Measurements from ENCODE around the gene MBD3L3.

The MBD3L3 gene

DNA sequence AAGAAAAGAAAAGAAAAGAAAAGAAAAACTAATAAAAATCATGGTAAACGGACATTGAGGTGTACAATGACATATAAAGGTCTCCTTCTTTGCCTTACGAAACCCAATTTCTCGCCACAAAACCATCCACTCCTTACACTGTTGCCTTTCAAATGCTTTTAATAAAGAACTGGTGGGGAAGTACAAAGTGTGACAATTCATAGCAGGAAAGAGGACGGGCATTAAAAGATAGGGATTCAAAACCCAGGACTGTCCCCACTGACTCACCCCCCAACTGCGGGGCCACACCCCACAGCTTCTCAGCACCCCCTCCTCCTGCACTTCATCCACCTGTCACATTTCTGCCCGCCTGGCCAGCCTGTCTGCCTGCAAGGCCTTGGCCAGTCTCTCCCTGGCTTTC is 39.6 kb downstream of the MBD3L3 start:
- no peak for TF ChIP-seq POU2F2 (IDR thresholded peaks at IDR 0.05; ENCODE audit: low read depth, low read length)
- TF ChIP-seq TAF1 (IDR thresholded peaks at IDR 0.05; ENCODE audit: low read depth, low read length) = no peak
- no peak for TF ChIP-seq SPI1 (IDR thresholded peaks at IDR 0.05; ENCODE audit: low read depth, low read length)
- TF ChIP-seq PAX5 (IDR thresholded peaks at IDR 0.05; ENCODE audit: insufficient read depth, low read length, severe bottlenecking) = no peak
- TF ChIP-seq POLR2A (IDR thresholded peaks at IDR 0.05; ENCODE audit: low read depth, low read length) = no peak
- no peak for TF ChIP-seq POLR2AphosphoS5 (IDR thresholded peaks at IDR 0.05; ENCODE audit: low read depth, low read length)
- no peak for DNase-seq (ENCODE audit: insufficient read length, low spot score)
- FAIRE-seq = no peak

DNA sequence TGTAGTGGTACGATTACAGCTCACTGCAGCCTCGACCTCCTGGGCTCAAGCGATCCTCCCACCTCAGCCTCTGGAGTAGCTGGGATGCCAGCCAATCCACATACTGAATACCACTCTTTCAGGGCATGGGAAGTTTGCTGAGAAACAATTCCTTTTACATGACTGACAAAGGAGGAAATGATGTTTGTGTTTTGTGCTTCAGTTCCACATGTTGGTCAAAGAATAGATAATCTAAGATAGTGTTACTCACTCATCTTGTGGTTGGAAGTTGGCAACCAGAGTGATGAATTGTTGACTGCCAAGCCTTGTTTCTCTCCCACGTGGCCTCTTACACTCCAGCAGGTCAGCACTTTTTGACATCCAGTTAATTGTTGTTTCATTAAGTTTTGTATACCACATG is 44.8 kb downstream of the MBD3L3 start:
- DNase-seq (ENCODE audit: insufficient read length, low spot score) (no peak), FAIRE-seq (no peak)
- TF ChIP-seq SPI1 (IDR thresholded peaks at IDR 0.05; ENCODE audit: low read depth, low read length) (peak; percentile 7; the same call in 1 of the 2 replicates), POLR2A (IDR thresholded peaks at IDR 0.05; ENCODE audit: low read depth, low read length) (no peak)

DNA sequence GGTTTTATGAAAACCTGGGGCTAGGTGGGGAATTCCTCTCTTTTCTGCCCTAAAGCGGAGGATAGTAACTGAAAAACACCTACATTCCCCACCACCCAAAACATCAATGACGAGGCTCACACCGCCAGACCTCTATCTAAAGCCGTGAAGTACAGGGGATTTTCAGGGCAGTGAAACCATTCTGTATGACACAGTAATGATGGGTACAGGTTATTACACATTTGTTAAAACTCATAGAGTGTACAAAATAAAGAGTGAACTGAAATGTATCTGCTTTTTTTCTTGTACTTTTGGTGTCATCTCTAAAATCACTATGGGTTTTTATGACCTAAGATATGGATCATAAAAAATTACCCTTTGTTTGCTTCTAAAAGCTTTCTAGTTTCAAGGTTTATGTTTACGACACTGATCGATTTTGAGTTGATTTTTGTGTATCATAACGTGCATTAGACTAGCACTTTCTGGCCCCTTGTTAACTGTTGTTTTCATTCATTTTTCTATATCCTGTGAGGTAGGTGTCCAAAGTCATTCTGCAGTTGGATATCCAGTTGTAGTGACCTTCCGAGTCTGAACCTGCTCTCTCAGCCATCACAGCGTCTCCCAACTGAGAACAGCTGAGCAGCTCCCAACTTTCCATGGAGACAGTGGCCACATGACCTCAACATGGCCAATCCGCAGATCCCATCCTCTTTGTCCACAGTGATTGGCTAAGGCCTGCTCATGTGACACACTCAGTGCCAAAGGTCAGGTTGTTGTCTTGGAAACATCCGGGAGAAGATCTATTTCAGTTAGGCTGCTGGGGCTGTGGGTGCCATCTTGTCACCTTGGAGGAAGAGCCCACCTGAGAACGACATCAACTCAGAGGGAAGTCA is 47.5 kb downstream of the MBD3L3 start:
- FAIRE-seq (no peak), DNase-seq (ENCODE audit: insufficient read length, low spot score) (no peak)
- no peak for TF ChIP-seq SPI1 (IDR thresholded peaks at IDR 0.05; ENCODE audit: low read depth, low read length)
- TF ChIP-seq TAF1 (IDR thresholded peaks at IDR 0.05; ENCODE audit: low read depth, low read length) = no peak
- TF ChIP-seq POLR2A (IDR thresholded peaks at IDR 0.05; ENCODE audit: low read depth, low read length) = no peak
- TF ChIP-seq PAX5 (IDR thresholded peaks at IDR 0.05; ENCODE audit: insufficient read depth, low read length, severe bottlenecking) = no peak
- TF ChIP-seq POLR2AphosphoS5 (IDR thresholded peaks at IDR 0.05; ENCODE audit: low read depth, low read length) = no peak
- no peak for TF ChIP-seq POU2F2 (IDR thresholded peaks at IDR 0.05; ENCODE audit: low read depth, low read length)

DNA sequence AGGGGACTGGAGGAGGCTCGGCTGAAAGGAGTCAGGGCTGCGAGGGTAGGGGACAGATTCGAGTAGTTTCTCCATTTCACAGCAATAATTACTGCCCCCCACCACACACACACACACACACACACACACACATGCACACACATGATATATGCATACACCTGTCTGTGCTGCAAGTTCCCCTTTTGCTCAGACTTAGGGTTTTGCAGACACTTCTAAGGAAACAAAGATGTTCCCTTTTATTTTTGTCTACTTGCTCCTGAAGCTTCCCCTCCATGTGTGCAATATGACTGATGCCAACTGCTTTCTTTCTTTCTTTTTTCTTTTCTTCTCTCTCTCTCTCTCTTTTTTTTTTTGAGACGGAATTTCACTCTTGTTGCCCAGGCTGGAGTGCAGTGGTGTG is 50.6 kb downstream of the MBD3L3 start:
- FAIRE-seq (no peak), DNase-seq (ENCODE audit: insufficient read length, low spot score) (no peak)
- TF ChIP-seq POLR2AphosphoS5 (IDR thresholded peaks at IDR 0.05; ENCODE audit: low read depth, low read length) = no peak
- TF ChIP-seq TAF1 (IDR thresholded peaks at IDR 0.05; ENCODE audit: low read depth, low read length) = no peak
- no peak for TF ChIP-seq POLR2A (IDR thresholded peaks at IDR 0.05; ENCODE audit: low read depth, low read length)
- TF ChIP-seq PAX5 (IDR thresholded peaks at IDR 0.05; ENCODE audit: insufficient read depth, low read length, severe bottlenecking) = no peak
- no peak for TF ChIP-seq POU2F2 (IDR thresholded peaks at IDR 0.05; ENCODE audit: low read depth, low read length)
- no peak for TF ChIP-seq SPI1 (IDR thresholded peaks at IDR 0.05; ENCODE audit: low read depth, low read length)

Measured in GM12891 (cell line).